MG63 (cell line): ENCODE measurements around the gene JPH4. TPM values are rescaled to one million over a fixed set of nuclear protein-coding genes. Genes with fewer than 3 reads are reported as not detected.
A peak's percentile ranks its signal among the peaks of the same experiment; 100 is the strongest.
"Not testable (repeated sequence)": the region's sequence is repeated elsewhere in the genome, so short reads cannot be mapped to it uniquely, and the experiment has no call there.

Source experiments
- DNase-seq: peaks from one replicate; pipeline ENCODE4 v3.0.0-alpha.2; 2020
- H3K27me3 ChIP-seq: fragments of 250-450 bp; sonication (Bioruptor Pico); 2 replicates; pipeline ENCODE4 v1.5.1; 2020; ENCODE audit warnings: mild to moderate bottlenecking, moderate library complexity
- H3K36me3 ChIP-seq: fragments of 250-450 bp; sonication (Bioruptor Pico); 2 replicates; pipeline ENCODE4 v1.5.1; 2020; ENCODE audit warnings: mild to moderate bottlenecking, moderate library complexity
- H3K4me3 ChIP-seq: fragments of 250-450 bp; sonication (Bioruptor Pico); 2 replicates; pipeline ENCODE4 v1.5.1; 2020; ENCODE audit warnings: mild to moderate bottlenecking, moderate library complexity
- H3K9me3 ChIP-seq: fragments of 250-450 bp; sonication (Bioruptor Pico); 2 replicates; pipeline ENCODE4 v1.5.1; 2020; ENCODE audit warnings: mild to moderate bottlenecking, moderate library complexity
- total RNA-seq: library from RNA; depleted of rRNA; stranded (reverse); fragments of >200 nt; shearing (Covaris generic); gene quantifications from 2 replicates; pipeline ENCODE4 v1.2.3, GENCODE V29; 2014; ENCODE audit warnings: low replicate concordance

The JPH4 gene
- total RNA-seq, 1 experiment from 2014 or later: not detected

- peaks cover 4% of the 10 kb centered on the region; the same call in 1 of the 2 replicates for H3K9me3 ChIP-seq
- no peaks in the 10 kb centered on the region for H3K27me3 ChIP-seq
- no peak for DNase-seq
- no peak overlapping the region for H3K4me3 ChIP-seq
- H3K36me3 ChIP-seq: no peaks in the 10 kb centered on the region
Observed at GRCh38 chr14:23612354-23612732, 33.8 kb upstream of the JPH4 start.

- DNase-seq: no peak
- Histone ChIP-seq H3K4me3 (no peak overlapping the region), H3K27me3 (no peaks in the 10 kb centered on the region), H3K9me3 (peaks cover 4% of the 10 kb centered on the region; the same call in 1 of the 2 replicates), H3K36me3 (no peaks in the 10 kb centered on the region)
Observed at GRCh38 chr14:23610815-23611289, 32.3 kb upstream of the JPH4 start.

- Histone ChIP-seq H3K36me3 (no peaks in the 10 kb centered on the region), H3K27me3 (no peaks in the 10 kb centered on the region)
- DNase-seq: no peak
Observed at GRCh38 chr14:23610090-23610814, 31.7 kb upstream of the JPH4 start.

GRCh38 chr14:23609411-23610089 is 31.0 kb upstream of the JPH4 start:
- not testable (repeated sequence) for H3K27me3 ChIP-seq, H3K36me3 ChIP-seq, DNase-seq

More at GRCh38 chr14:23610090-23610814, 31.7 kb upstream of the JPH4 start:
- H3K4me3 ChIP-seq: no peak overlapping the region
- peaks cover 4% of the 10 kb centered on the region; the same call in 1 of the 2 replicates for H3K9me3 ChIP-seq

GRCh38 chr14:23609001-23609400 is 30.4 kb upstream of the JPH4 start:
- no peaks in the 10 kb centered on the region for H3K36me3 ChIP-seq
- peaks cover 4% of the 10 kb centered on the region; the same call in 1 of the 2 replicates for H3K9me3 ChIP-seq
- H3K27me3 ChIP-seq: no peaks in the 10 kb centered on the region
- peak; percentile 21 for DNase-seq
- H3K4me3 ChIP-seq: no peak overlapping the region

More at GRCh38 chr14:23609411-23610089, 31.0 kb upstream of the JPH4 start:
- not testable (repeated sequence) for H3K9me3 ChIP-seq, H3K4me3 ChIP-seq

- peaks cover 4% of the 10 kb centered on the region; the same call in 1 of the 2 replicates for H3K9me3 ChIP-seq
- no peak overlapping the region for H3K4me3 ChIP-seq
- DNase-seq: peak; percentile 87
Observed at GRCh38 chr14:23608454-23608853, 29.9 kb upstream of the JPH4 start.

GRCh38 chr14:23605931-23606585 is 27.5 kb upstream of the JPH4 start:
- peak; percentile 23 for DNase-seq
- Histone ChIP-seq H3K4me3 (no peak overlapping the region), H3K9me3 (peaks cover 4% of the 10 kb centered on the region; the same call in 1 of the 2 replicates), H3K27me3 (no peaks in the 10 kb centered on the region), H3K36me3 (no peaks in the 10 kb centered on the region)

More at GRCh38 chr14:23608454-23608853, 29.9 kb upstream of the JPH4 start:
- Histone ChIP-seq H3K27me3 (no peaks in the 10 kb centered on the region), H3K36me3 (no peaks in the 10 kb centered on the region)

GRCh38 chr14:23604675-23605170 is 26.1 kb upstream of the JPH4 start:
- Histone ChIP-seq H3K27me3 (no peaks in the 10 kb centered on the region), H3K9me3 (0 out of 2 replicates have a peak, but pooled peaks cover 2% of the 10 kb centered on the region), H3K4me3 (no peak overlapping the region), H3K36me3 (no peaks in the 10 kb centered on the region)
- DNase-seq: no peak

GRCh38 chr14:23604148-23604547 is 25.6 kb upstream of the JPH4 start:
- no peak overlapping the region for H3K4me3 ChIP-seq
- H3K9me3 ChIP-seq: no peaks in the 10 kb centered on the region
- H3K27me3 ChIP-seq: no peaks in the 10 kb centered on the region
- no peak for DNase-seq
- no peaks in the 10 kb centered on the region for H3K36me3 ChIP-seq

GRCh38 chr14:23603103-23603502 is 24.5 kb upstream of the JPH4 start:
- Histone ChIP-seq H3K9me3 (no peaks in the 10 kb centered on the region), H3K27me3 (no peaks in the 10 kb centered on the region), H3K36me3 (no peaks in the 10 kb centered on the region), H3K4me3 (no peak overlapping the region)
- DNase-seq: no peak

GRCh38 chr14:23602181-23603095 is 23.8 kb upstream of the JPH4 start:
- Histone ChIP-seq H3K4me3 (no peak overlapping the region), H3K27me3 (no peaks in the 10 kb centered on the region), H3K9me3 (no peaks in the 10 kb centered on the region), H3K36me3 (no peaks in the 10 kb centered on the region)
- no peak for DNase-seq

GRCh38 chr14:23601845-23602180 is 23.2 kb upstream of the JPH4 start:
- H3K36me3 ChIP-seq: no peaks in the 10 kb centered on the region
- no peak for DNase-seq
- no peak overlapping the region for H3K4me3 ChIP-seq
- H3K27me3 ChIP-seq: no peaks in the 10 kb centered on the region
- no peaks in the 10 kb centered on the region for H3K9me3 ChIP-seq

GRCh38 chr14:23601424-23601823 is 22.8 kb upstream of the JPH4 start:
- no peaks in the 10 kb centered on the region for H3K36me3 ChIP-seq
- no peaks in the 10 kb centered on the region for H3K9me3 ChIP-seq
- no peak overlapping the region for H3K4me3 ChIP-seq
- no peaks in the 10 kb centered on the region for H3K27me3 ChIP-seq
- no peak for DNase-seq

- H3K4me3 ChIP-seq: no peak overlapping the region
- H3K9me3 ChIP-seq: no peaks in the 10 kb centered on the region
- no peak for DNase-seq
Observed at GRCh38 chr14:23600806-23601205, 22.2 kb upstream of the JPH4 start.

GRCh38 chr14:23600322-23600707 is 21.7 kb upstream of the JPH4 start:
- Histone ChIP-seq H3K9me3 (no peaks in the 10 kb centered on the region), H3K36me3 (no peaks in the 10 kb centered on the region), H3K27me3 (no peaks in the 10 kb centered on the region), H3K4me3 (no peak overlapping the region)
- no peak for DNase-seq

More at GRCh38 chr14:23600806-23601205, 22.2 kb upstream of the JPH4 start:
- H3K27me3 ChIP-seq: no peaks in the 10 kb centered on the region
- H3K36me3 ChIP-seq: no peaks in the 10 kb centered on the region

GRCh38 chr14:23594191-23594590 is 15.6 kb upstream of the JPH4 start:
- not testable (repeated sequence) for DNase-seq, H3K36me3 ChIP-seq, H3K27me3 ChIP-seq, H3K9me3 ChIP-seq, H3K4me3 ChIP-seq
